HCT116 (cell line): Measurements from ENCODE around the gene RAB36. TPM values are rescaled to one million over a fixed set of nuclear protein-coding genes. Genes with fewer than 3 reads are reported as not detected.

ENCODE experiments used
- ATAC-seq: fragments of 200-7000 bp; cut with Tn5 transposase; 2 replicates; pipeline ENCODE4 v1.9.1; 2020; ENCODE audit warnings: mild to moderate bottlenecking, moderate library complexity
- BruUV-seq: library from RNA; stranded (reverse); fragments of 400-500 nt; replicated peaks from 2 replicates; lab custom pipeline; 2021; lab: Mats Ljungman, UMichigan
- CTCF ChIA-PET: fragments of 300-600 bp; sonication (Branson Sonifier 250); formaldehyde crosslinking; loops from one replicate; lab custom pipeline; 2021; ENCODE audit warnings: antibody characterized with exemption; lab: Charles Lee
- POLR2A ChIA-PET: fragments of 300-600, 350-600 bp; sonication (Branson Sonifier 250); formaldehyde crosslinking; loops from one replicate; lab custom pipeline; 2021; ENCODE audit warnings: antibody characterized with exemption; lab: Charles Lee
- RAD21 ChIA-PET, 2 experiments: fragments of 300-600 bp; sonication (Branson Sonifier 250); formaldehyde crosslinking; loops; one replicate each; lab custom pipeline; 2023; ENCODE audit warnings: low total read pairs in 2 of 2; ENCODE audit not compliant: uncharacterized antibody in 2 of 2, unreplicated experiment in 2 of 2, low non-redundant PET in 1 of 2; lab: Charles Lee
- DNase-seq: peaks from one replicate; pipeline ENCODE4 v3.0.0-alpha.2; 2010; ENCODE audit warnings: low read depth, low spot score
- H2AFZ ChIP-seq: fragments of 200-600 bp; shearing (Covaris generic), sonication (generic); 2 replicates; pipeline ENCODE4 v1.6.1; 2017; ENCODE audit warnings: low read depth, mixed run types, mixed read lengths, antibody characterized with exemption, low read length; ENCODE audit not compliant: poor library complexity, severe bottlenecking
- H3K27ac ChIP-seq: 2 replicates; pipeline ENCODE4 v1.5.1; 2012; ENCODE audit warnings: low read depth, low read length
- H3K27me3 ChIP-seq: fragments of 200-600 bp; sonication (generic); 2 replicates; pipeline ENCODE4 v1.6.1; 2016; ENCODE audit warnings: mixed run types, low read length, mixed read lengths; ENCODE audit not compliant: insufficient read depth
- H3K36me3 ChIP-seq, 2 experiments: fragments of 200-500 bp in 1 of 2; fragments of 200-600 bp in 1 of 2; sonication (Bioruptor generic) in 1 of 2; sonication (generic) in 1 of 2; 2 replicates each; pipeline versions ENCODE4 v1.5.1 to v1.6.1; 2014 to 2016; ENCODE audit warnings: low read length in 2 of 2, inconsistent platforms in 1 of 2, mixed read lengths in 1 of 2, mixed run types in 1 of 2; ENCODE audit not compliant: insufficient read depth in 2 of 2, control insufficient read depth in 1 of 2
- H3K4me1 ChIP-seq, 2 experiments: fragments of 200-600 bp in 1 of 2; sonication (generic) in 1 of 2; 2 replicates each; pipeline versions ENCODE4 v1.5.1 to v1.6.1; 2012 to 2017; ENCODE audit warnings: low read length in 2 of 2, inconsistent platforms in 1 of 2, mild to moderate bottlenecking in 1 of 2, mixed read lengths in 1 of 2, mixed run types in 1 of 2, moderate library complexity in 1 of 2; ENCODE audit not compliant: insufficient read depth in 2 of 2, control insufficient read depth in 1 of 2
- H3K4me2 ChIP-seq: fragments of 200-600 bp; sonication (generic); 2 replicates; pipeline ENCODE4 v1.6.1; 2017; ENCODE audit warnings: mixed run types, low read length, mixed read lengths
- H3K4me3 ChIP-seq, 2 experiments: fragments of 200-600 bp in 1 of 2; sonication (generic) in 1 of 2; replicated peaks in 1 of 2; 2 replicates each; pipeline ENCODE4 v1.5.1; 2011 to 2016; ENCODE audit warnings: low read length in 2 of 2, control low read depth in 1 of 2, low read depth in 1 of 2, mild to moderate bottlenecking in 1 of 2, mixed read lengths in 1 of 2, mixed run types in 1 of 2
- H3K79me2 ChIP-seq: fragments of 200-600 bp; sonication (generic); 2 replicates; pipeline ENCODE4 v1.6.1; 2017; ENCODE audit warnings: mild to moderate bottlenecking, mixed run types, low read length, moderate library complexity, mixed read lengths; ENCODE audit not compliant: insufficient read depth
- H3K9ac ChIP-seq: fragments of 200-600 bp; sonication (generic); 2 replicates; pipeline ENCODE4 v1.6.1; 2016; ENCODE audit warnings: low read length, mixed read lengths
- H3K9me2 ChIP-seq: fragments of 200-600 bp; sonication (generic), shearing (Covaris generic); 2 replicates; pipeline ENCODE4 v1.6.1; 2017; ENCODE audit warnings: mixed run types, mild to moderate bottlenecking, moderate library complexity; ENCODE audit not compliant: insufficient read depth
- H3K9me3 ChIP-seq, 2 experiments: fragments of 200-500 bp in 1 of 2; fragments of 200-600 bp in 1 of 2; sonication (Bioruptor generic) in 1 of 2; sonication (generic) in 1 of 2; 2 replicates each; pipeline ENCODE4 v1.6.1; 2014 to 2017; ENCODE audit warnings: low read length in 2 of 2, mixed read lengths in 2 of 2, inconsistent platforms in 1 of 2, low read depth in 1 of 2, mild to moderate bottlenecking in 1 of 2, mixed run types in 1 of 2, moderate library complexity in 1 of 2; ENCODE audit not compliant: control insufficient read depth in 1 of 2, insufficient read depth in 1 of 2
- H4K20me1 ChIP-seq: fragments of 200-600 bp; sonication (generic), shearing (Covaris generic); 2 replicates; pipeline ENCODE4 v1.6.1; 2017; ENCODE audit warnings: mixed run types, mild to moderate bottlenecking, moderate library complexity; ENCODE audit not compliant: insufficient read depth
- CBX3 ChIP-seq: IDR thresholded peaks from 2 replicates; pipeline ENCODE4 v1.6.1; 2012; ENCODE audit warnings: low read depth
- CEBPB ChIP-seq: IDR thresholded peaks from 2 replicates; pipeline ENCODE4 v1.6.1; 2012; ENCODE audit warnings: low read depth
- EZH2 ChIP-seq: fragments of 200-600 bp; sonication (generic); IDR thresholded peaks from 2 replicates; pipeline ENCODE4 v1.6.1; 2017; ENCODE audit warnings: antibody characterized with exemption, mixed run types
- EZH2phosphoT487 ChIP-seq: fragments of 200-600 bp; IDR thresholded peaks from 2 replicates; pipeline ENCODE4 v1.6.1; 2018; ENCODE audit warnings: antibody characterized with exemption, borderline replicate concordance
- FOSL1 ChIP-seq: IDR thresholded peaks from 2 replicates; pipeline ENCODE4 v1.6.1; 2012; ENCODE audit warnings: low read depth
- JUND ChIP-seq: IDR thresholded peaks from 2 replicates; pipeline ENCODE4 v1.6.1; 2012
- POLR2A ChIP-seq: IDR thresholded peaks from 2 replicates; pipeline ENCODE4 v1.7.0; 2011; ENCODE audit warnings: borderline replicate concordance; ENCODE audit not compliant: insufficient read depth, insufficient read length; ENCODE audit errors: extremely low read depth
- POLR2AphosphoS5 ChIP-seq: IDR thresholded peaks from 2 replicates; pipeline ENCODE4 v1.6.1; 2011; ENCODE audit warnings: mild to moderate bottlenecking, low read depth, low read length, moderate library complexity
- RAD21 ChIP-seq: IDR thresholded peaks from 2 replicates; pipeline ENCODE4 v1.6.1; 2012; ENCODE audit warnings: low read depth, mild to moderate bottlenecking
- SIN3A ChIP-seq: IDR thresholded peaks from 2 replicates; pipeline ENCODE4 v1.6.1; 2012; ENCODE audit warnings: low read depth
- SP1 ChIP-seq: IDR thresholded peaks from 2 replicates; pipeline ENCODE4 v1.6.1; 2012; ENCODE audit warnings: low read depth
- SRF ChIP-seq: IDR thresholded peaks from 2 replicates; pipeline ENCODE4 v1.6.1; 2012; ENCODE audit warnings: low read depth
- YY1 ChIP-seq: IDR thresholded peaks from 2 replicates; pipeline ENCODE4 v1.6.1; 2011; ENCODE audit warnings: low read length, low read depth, moderate library complexity, mild to moderate bottlenecking; ENCODE audit not compliant: insufficient replicate concordance; ENCODE audit errors: extremely low read depth
- ZFX ChIP-seq: fragments of 450-650 bp; IDR thresholded peaks from 2 replicates; pipeline ENCODE4 v1.6.1; 2017
- ZNF274 ChIP-seq: fragments of 200-500 bp; sonication (Bioruptor generic); IDR thresholded peaks from 2 replicates; pipeline ENCODE4 v1.6.1; 2014; ENCODE audit warnings: mild to moderate bottlenecking, low read depth, low read length, inconsistent platforms
- intact Hi-C: fragments of 100-400 bp; cut with micrococcal nuclease; formaldehyde crosslinking; loops from 2 replicates; pipeline ENCODE4 v1.10.0; 2022
- total RNA-seq: library from RNA; stranded (reverse); gene quantifications from one replicate; pipeline ENCODE4 v1.2.1, GENCODE V29; 2021; ENCODE audit not compliant: unreplicated experiment
- TF ChIP-seq, protein P1 (sequence below): IDR thresholded peaks from 2 replicates; pipeline ENCODE4 v1.6.1; 2012
- TF ChIP-seq, protein P2 (sequence below), 3 experiments: fragments of 200-600 bp in 1 of 3; sonication (generic) in 1 of 3; IDR thresholded peaks in 2 of 3; conservative IDR thresholded peaks in 1 of 3; 2 replicates each; pipeline ENCODE4 v1.5.1; 2012 to 2017; ENCODE audit warnings: low read depth in 2 of 3, low read length in 2 of 3, antibody characterized with exemption in 1 of 3, borderline replicate concordance in 1 of 3, control low read depth in 1 of 3, mild to moderate bottlenecking in 1 of 3, mixed read lengths in 1 of 3, mixed run types in 1 of 3, moderate library complexity in 1 of 3; ENCODE audit not compliant: insufficient read depth in 1 of 3
- TF ChIP-seq, protein P3 (sequence below): IDR thresholded peaks from 2 replicates; pipeline ENCODE4 v1.6.1; 2012; ENCODE audit warnings: low read depth
- TF ChIP-seq, protein P4 (sequence below): IDR thresholded peaks from 2 replicates; pipeline ENCODE4 v1.6.1; 2011; ENCODE audit warnings: mild to moderate bottlenecking, low read length, moderate library complexity; ENCODE audit not compliant: insufficient replicate concordance; ENCODE audit errors: extremely low read depth
- TF ChIP-seq, protein P5 (sequence below): IDR thresholded peaks from 2 replicates; pipeline ENCODE4 v1.6.1; 2012

The RAB36 gene
- total RNA-seq, 1 experiment from 2014 or later = 6.1 TPM

DNA sequence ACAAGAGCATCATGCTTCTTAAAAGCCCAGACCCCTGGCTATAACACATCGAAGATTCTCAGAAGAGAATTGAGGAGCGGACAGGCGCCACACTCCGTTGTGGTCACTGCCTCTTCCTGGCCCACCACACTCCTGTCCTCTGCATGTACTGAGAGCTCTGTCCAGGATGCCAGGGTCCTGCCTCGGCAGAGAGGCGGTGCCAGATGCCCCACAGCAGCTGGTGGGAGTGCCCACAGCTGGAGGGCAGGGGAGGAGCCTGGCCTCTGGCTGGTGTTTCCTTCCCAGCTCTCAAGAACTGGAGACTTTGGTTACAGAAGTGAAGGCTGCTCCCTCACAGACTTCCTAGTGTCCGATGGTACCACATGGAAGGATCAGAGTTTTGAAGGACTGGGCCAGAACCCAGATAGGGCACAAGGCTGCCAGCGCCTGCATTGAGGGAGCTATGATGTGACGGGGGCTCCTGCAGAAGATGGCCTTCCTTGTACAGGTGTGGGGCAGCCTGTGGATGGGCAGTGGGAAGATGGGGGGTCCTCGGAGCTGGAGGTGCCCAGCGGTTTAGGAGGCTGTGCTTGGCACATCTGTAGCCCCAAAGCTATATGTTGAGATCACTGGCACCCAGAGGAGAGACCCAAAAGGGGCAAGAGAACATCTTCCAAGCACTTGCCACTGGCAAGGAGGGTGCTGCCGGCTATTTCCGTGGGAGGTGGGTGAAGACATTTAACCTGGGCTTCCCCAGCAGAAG lies 22.9 kb upstream of the RAB36 start:
- H3K9me3 ChIP-seq = no peaks in the 10 kb centered on the region
- ATAC-seq (no peak), DNase-seq (no peak)
- no peaks in the 10 kb centered on the region for H4K20me1 ChIP-seq
- H3K27me3 ChIP-seq = no peaks in the 10 kb centered on the region
- H2AFZ ChIP-seq = no peak overlapping the region
- ChIA-PET RAD21 (no interaction called here), POLR2A (no interaction called here), CTCF (no interaction called here)
- H3K4me3 ChIP-seq = no peak overlapping the region
- intact Hi-C loops = no loop called here
- H3K27ac ChIP-seq = no peak overlapping the region
- TF ChIP-seq SRF = no peak
- TF ChIP-seq, protein P1, sequence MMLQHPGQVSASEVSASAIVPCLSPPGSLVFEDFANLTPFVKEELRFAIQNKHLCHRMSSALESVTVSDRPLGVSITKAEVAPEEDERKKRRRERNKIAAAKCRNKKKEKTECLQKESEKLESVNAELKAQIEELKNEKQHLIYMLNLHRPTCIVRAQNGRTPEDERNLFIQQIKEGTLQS = no peak
- TF ChIP-seq POLR2AphosphoS5 = no peak
- TF ChIP-seq, protein P2, sequence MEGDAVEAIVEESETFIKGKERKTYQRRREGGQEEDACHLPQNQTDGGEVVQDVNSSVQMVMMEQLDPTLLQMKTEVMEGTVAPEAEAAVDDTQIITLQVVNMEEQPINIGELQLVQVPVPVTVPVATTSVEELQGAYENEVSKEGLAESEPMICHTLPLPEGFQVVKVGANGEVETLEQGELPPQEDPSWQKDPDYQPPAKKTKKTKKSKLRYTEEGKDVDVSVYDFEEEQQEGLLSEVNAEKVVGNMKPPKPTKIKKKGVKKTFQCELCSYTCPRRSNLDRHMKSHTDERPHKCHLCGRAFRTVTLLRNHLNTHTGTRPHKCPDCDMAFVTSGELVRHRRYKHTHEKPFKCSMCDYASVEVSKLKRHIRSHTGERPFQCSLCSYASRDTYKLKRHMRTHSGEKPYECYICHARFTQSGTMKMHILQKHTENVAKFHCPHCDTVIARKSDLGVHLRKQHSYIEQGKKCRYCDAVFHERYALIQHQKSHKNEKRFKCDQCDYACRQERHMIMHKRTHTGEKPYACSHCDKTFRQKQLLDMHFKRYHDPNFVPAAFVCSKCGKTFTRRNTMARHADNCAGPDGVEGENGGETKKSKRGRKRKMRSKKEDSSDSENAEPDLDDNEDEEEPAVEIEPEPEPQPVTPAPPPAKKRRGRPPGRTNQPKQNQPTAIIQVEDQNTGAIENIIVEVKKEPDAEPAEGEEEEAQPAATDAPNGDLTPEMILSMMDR (IDR thresholded peaks at IDR 0.05 in 2 of 3, conservative IDR thresholded peaks at IDR 0.05 in 1 of 3; ENCODE audit: borderline replicate concordance in 1 of 3, insufficient read depth in 1 of 3, low read depth in 2 of 3, low read length in 2 of 3) = no peak
- TF ChIP-seq SP1 = no peak
- TF ChIP-seq EZH2 = no peak
- no peak for TF ChIP-seq ZFX
- TF ChIP-seq JUND = no peak
- TF ChIP-seq POLR2A = no peak
- no peak for TF ChIP-seq ZNF274
- no peak for TF ChIP-seq FOSL1
- TF ChIP-seq EZH2phosphoT487 = no peak
- no peak for TF ChIP-seq YY1
- TF ChIP-seq RAD21 = no peak
- TF ChIP-seq SIN3A = no peak
- TF ChIP-seq, protein P3, sequence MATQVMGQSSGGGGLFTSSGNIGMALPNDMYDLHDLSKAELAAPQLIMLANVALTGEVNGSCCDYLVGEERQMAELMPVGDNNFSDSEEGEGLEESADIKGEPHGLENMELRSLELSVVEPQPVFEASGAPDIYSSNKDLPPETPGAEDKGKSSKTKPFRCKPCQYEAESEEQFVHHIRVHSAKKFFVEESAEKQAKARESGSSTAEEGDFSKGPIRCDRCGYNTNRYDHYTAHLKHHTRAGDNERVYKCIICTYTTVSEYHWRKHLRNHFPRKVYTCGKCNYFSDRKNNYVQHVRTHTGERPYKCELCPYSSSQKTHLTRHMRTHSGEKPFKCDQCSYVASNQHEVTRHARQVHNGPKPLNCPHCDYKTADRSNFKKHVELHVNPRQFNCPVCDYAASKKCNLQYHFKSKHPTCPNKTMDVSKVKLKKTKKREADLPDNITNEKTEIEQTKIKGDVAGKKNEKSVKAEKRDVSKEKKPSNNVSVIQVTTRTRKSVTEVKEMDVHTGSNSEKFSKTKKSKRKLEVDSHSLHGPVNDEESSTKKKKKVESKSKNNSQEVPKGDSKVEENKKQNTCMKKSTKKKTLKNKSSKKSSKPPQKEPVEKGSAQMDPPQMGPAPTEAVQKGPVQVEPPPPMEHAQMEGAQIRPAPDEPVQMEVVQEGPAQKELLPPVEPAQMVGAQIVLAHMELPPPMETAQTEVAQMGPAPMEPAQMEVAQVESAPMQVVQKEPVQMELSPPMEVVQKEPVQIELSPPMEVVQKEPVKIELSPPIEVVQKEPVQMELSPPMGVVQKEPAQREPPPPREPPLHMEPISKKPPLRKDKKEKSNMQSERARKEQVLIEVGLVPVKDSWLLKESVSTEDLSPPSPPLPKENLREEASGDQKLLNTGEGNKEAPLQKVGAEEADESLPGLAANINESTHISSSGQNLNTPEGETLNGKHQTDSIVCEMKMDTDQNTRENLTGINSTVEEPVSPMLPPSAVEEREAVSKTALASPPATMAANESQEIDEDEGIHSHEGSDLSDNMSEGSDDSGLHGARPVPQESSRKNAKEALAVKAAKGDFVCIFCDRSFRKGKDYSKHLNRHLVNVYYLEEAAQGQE = no peak
- no peak for TF ChIP-seq CEBPB
- TF ChIP-seq, protein P4, sequence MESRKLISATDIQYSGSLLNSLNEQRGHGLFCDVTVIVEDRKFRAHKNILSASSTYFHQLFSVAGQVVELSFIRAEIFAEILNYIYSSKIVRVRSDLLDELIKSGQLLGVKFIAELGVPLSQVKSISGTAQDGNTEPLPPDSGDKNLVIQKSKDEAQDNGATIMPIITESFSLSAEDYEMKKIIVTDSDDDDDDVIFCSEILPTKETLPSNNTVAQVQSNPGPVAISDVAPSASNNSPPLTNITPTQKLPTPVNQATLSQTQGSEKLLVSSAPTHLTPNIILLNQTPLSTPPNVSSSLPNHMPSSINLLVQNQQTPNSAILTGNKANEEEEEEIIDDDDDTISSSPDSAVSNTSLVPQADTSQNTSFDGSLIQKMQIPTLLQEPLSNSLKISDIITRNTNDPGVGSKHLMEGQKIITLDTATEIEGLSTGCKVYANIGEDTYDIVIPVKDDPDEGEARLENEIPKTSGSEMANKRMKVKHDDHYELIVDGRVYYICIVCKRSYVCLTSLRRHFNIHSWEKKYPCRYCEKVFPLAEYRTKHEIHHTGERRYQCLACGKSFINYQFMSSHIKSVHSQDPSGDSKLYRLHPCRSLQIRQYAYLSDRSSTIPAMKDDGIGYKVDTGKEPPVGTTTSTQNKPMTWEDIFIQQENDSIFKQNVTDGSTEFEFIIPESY = no peak
- TF ChIP-seq, protein P5, sequence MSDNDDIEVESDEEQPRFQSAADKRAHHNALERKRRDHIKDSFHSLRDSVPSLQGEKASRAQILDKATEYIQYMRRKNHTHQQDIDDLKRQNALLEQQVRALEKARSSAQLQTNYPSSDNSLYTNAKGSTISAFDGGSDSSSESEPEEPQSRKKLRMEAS = no peak
- TF ChIP-seq CBX3 = no peak
- no peaks in the 10 kb centered on the region for H3K9me2 ChIP-seq
- no TSS peak for BruUV-seq
- no peaks in the 10 kb centered on the region for H3K36me3 ChIP-seq
- no peaks in the 10 kb centered on the region for H3K4me1 ChIP-seq
- H3K4me2 ChIP-seq = no peak overlapping the region
- H3K79me2 ChIP-seq = no peaks in the 10 kb centered on the region
- no peak overlapping the region for H3K9ac ChIP-seq
